ENCODE data around the gene NELL2.

DNA sequence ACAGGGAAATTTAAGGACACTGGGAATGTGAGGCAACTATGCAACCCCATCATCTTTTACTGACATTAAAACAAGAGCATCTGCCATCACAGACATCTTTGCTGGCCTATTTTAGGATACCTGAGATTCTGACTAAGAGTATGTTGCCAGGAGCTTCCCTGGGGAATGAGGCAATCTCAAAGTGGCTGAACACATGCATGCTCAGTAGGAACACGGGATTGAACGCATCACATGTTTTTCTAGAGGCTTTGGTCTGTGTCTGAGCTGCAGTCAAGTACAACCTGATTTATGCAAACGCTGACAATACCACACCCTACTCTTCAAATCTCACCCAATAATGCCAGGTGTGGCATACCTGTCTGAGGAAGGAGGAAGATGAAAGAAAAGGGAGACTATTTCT is 416.5 kb downstream of the NELL2 start:
- TF ChIP-seq EZH2 (IDR thresholded peaks at IDR 0.05; ENCODE audit: insufficient read depth, poor library complexity, severe bottlenecking) (no peak), EZH2phosphoT487 (IDR thresholded peaks at IDR 0.05; ENCODE audit: insufficient read depth, low read depth) (no peak)
